ENCODE data around the gene CAMK2N2.

DNA sequence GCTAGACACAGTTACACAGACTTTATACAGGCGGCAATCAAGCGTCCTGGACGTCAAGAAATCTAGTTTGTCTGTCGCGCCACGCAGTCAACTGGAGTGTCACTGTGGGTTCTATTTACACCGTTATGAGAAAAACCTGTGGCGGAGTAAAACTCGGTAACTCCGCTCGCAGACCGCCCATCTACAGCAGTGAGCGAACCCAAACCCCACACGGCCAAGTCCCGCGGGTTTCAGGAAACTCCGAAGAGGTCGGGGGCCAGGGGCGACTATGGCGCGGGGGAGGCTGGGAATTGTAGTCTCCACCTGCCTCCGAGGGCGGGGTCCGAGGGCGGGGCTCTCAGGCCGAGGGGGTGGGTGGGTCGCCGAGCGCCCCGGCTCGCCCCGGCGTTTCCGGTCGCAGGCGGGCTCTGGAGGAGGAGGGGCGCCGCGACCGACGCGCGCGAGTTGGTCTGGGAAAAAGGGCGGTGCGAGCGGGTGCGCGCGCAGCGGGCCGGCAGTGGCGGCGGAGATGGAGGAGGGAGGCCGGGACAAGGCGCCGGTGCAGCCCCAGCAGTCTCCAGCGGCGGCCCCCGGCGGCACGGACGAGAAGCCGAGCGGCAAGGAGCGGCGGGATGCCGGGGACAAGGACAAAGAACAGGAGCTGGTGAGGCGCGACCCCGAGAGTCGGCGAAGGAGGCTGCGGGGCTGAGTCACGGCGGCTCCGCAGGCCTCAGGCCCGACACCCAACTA is 37.6 kb upstream of the CAMK2N2 start, which contains the start of gene PSMD2:
- TF ChIP-seq, protein P1, sequence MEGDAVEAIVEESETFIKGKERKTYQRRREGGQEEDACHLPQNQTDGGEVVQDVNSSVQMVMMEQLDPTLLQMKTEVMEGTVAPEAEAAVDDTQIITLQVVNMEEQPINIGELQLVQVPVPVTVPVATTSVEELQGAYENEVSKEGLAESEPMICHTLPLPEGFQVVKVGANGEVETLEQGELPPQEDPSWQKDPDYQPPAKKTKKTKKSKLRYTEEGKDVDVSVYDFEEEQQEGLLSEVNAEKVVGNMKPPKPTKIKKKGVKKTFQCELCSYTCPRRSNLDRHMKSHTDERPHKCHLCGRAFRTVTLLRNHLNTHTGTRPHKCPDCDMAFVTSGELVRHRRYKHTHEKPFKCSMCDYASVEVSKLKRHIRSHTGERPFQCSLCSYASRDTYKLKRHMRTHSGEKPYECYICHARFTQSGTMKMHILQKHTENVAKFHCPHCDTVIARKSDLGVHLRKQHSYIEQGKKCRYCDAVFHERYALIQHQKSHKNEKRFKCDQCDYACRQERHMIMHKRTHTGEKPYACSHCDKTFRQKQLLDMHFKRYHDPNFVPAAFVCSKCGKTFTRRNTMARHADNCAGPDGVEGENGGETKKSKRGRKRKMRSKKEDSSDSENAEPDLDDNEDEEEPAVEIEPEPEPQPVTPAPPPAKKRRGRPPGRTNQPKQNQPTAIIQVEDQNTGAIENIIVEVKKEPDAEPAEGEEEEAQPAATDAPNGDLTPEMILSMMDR (IDR thresholded peaks at IDR 0.05; ENCODE audit: low read depth, low read length) = no peak
- TF ChIP-seq EZH2phosphoT487 (IDR thresholded peaks at IDR 0.05; ENCODE audit: low read depth) = no peak
